SK-N-SH treated with all-trans-retinoic acid at 6 μM for 48 hours (cell line): ENCODE measurements around the gene ARHGEF1.

Experiments
- ATAC-seq: fragments of 200-7000 bp; cut with Tn5 transposase; 3 replicates; pipeline ENCODE4 v1.9.1; 2020; ENCODE audit warnings: mild to moderate bottlenecking, moderate library complexity
- BACH2 ChIP-seq: fragments of 250-450 bp; sonication (Bioruptor Pico); IDR thresholded peaks from 2 replicates; pipeline ENCODE4 v1.9.0; 2021; ENCODE audit warnings: mild to moderate bottlenecking, borderline replicate concordance
- CSDC2 ChIP-seq: fragments of 250-450 bp; sonication (Bioruptor Pico); IDR thresholded peaks from 2 replicates; pipeline ENCODE4 v1.5.0; 2020; ENCODE audit warnings: mild to moderate bottlenecking, moderate library complexity
- ESRRG ChIP-seq: fragments of 250-450 bp; sonication (Bioruptor Pico); IDR thresholded peaks from 2 replicates; pipeline ENCODE4 v1.6.1; 2021; ENCODE audit warnings: mild to moderate bottlenecking
- GLIS3 ChIP-seq: fragments of 250-450 bp; sonication (Bioruptor Pico); IDR thresholded peaks from 2 replicates; pipeline ENCODE4 v1.5.0; 2020; ENCODE audit warnings: mild to moderate bottlenecking, moderate library complexity
- ISL1 ChIP-seq: fragments of 250-450 bp; sonication (Bioruptor Pico); IDR thresholded peaks from 2 replicates; pipeline ENCODE4 v2.1.2; 2022; ENCODE audit warnings: mild to moderate bottlenecking, moderate library complexity
- OSR1 ChIP-seq: fragments of 250-450 bp; sonication (Bioruptor Pico); IDR thresholded peaks from 2 replicates; pipeline ENCODE4 v1.8.0; 2022; ENCODE audit warnings: moderate library complexity, mild to moderate bottlenecking, inconsistent platforms
- PPARA ChIP-seq: fragments of 250-450 bp; sonication (Bioruptor Pico); IDR thresholded peaks from 2 replicates; pipeline ENCODE4 v1.5.0; 2020; ENCODE audit warnings: mild to moderate bottlenecking, borderline replicate concordance
- RARB ChIP-seq: fragments of 250-450 bp; sonication (Bioruptor Pico); IDR thresholded peaks from 2 replicates; pipeline ENCODE4 v1.8.0; 2021; ENCODE audit warnings: mild to moderate bottlenecking, moderate library complexity
- SNAI2 ChIP-seq: fragments of 250-450 bp; sonication (Bioruptor Pico); IDR thresholded peaks from 2 replicates; pipeline ENCODE4 v1.5.0; 2020; ENCODE audit warnings: mild to moderate bottlenecking, moderate library complexity
- TCF4 ChIP-seq: fragments of 250-450 bp; sonication (Bioruptor Pico); IDR thresholded peaks from 2 replicates; pipeline ENCODE4 v1.8.0; 2021; ENCODE audit warnings: mild to moderate bottlenecking, moderate library complexity, borderline replicate concordance
- TOX ChIP-seq: fragments of 250-450 bp; sonication (Bioruptor Pico); IDR thresholded peaks from 2 replicates; pipeline ENCODE4 v1.8.0; 2021; ENCODE audit warnings: mild to moderate bottlenecking, moderate library complexity, borderline replicate concordance
- ZC3H10 ChIP-seq: fragments of 250-450 bp; sonication (Bioruptor Pico); IDR thresholded peaks from 2 replicates; pipeline ENCODE4 v1.5.1; 2021; ENCODE audit warnings: mild to moderate bottlenecking, moderate library complexity
- ZFP3 ChIP-seq: fragments of 250-450 bp; sonication (Bioruptor Pico); IDR thresholded peaks from 2 replicates; pipeline ENCODE4 v1.5.0; 2020; ENCODE audit warnings: mild to moderate bottlenecking, moderate library complexity
- ZFP30 ChIP-seq: fragments of 450-650 bp; formaldehyde crosslinking; IDR thresholded peaks from 2 replicates; pipeline ENCODE4 v1.5.0; 2022; ENCODE audit warnings: mild to moderate bottlenecking, moderate library complexity
- ZNF565 ChIP-seq: fragments of 450-650 bp; formaldehyde crosslinking; conservative IDR thresholded peaks from 2 replicates; pipeline ENCODE4 v1.5.0; 2020; ENCODE audit warnings: low read depth, mild to moderate bottlenecking, moderate library complexity
- ZNF70 ChIP-seq: fragments of 450-650 bp; formaldehyde crosslinking; IDR thresholded peaks from 2 replicates; pipeline ENCODE4 v1.5.0; 2020; ENCODE audit warnings: mild to moderate bottlenecking, moderate library complexity
- ZNF8 ChIP-seq: fragments of 450-650 bp; formaldehyde crosslinking; IDR thresholded peaks from 2 replicates; pipeline ENCODE4 v1.5.0; 2020; ENCODE audit warnings: mild to moderate bottlenecking, moderate library complexity
- TF ChIP-seq, protein P1 (sequence below): fragments of 250-450 bp; sonication (Bioruptor Pico); IDR thresholded peaks from 2 replicates; pipeline ENCODE4 v1.8.0; 2021; ENCODE audit warnings: low read depth, mild to moderate bottlenecking, moderate library complexity, borderline replicate concordance
- TF ChIP-seq, protein P2 (sequence below): fragments of 250-450 bp; sonication (Bioruptor Pico); IDR thresholded peaks from 2 replicates; pipeline ENCODE4 v1.8.0; 2020; ENCODE audit warnings: mild to moderate bottlenecking, moderate library complexity, borderline replicate concordance
- TF ChIP-seq, protein P3 (sequence below): fragments of 250-450 bp; sonication (Bioruptor Pico); IDR thresholded peaks from 2 replicates; pipeline ENCODE4 v1.5.0; 2020; ENCODE audit warnings: mild to moderate bottlenecking, moderate library complexity
- TF ChIP-seq, protein P4 (sequence below): fragments of 250-450 bp; sonication (Bioruptor Pico); IDR thresholded peaks from 2 replicates; pipeline ENCODE4 v1.5.1; 2021; ENCODE audit warnings: mild to moderate bottlenecking, moderate library complexity

The ARHGEF1 gene

DNA sequence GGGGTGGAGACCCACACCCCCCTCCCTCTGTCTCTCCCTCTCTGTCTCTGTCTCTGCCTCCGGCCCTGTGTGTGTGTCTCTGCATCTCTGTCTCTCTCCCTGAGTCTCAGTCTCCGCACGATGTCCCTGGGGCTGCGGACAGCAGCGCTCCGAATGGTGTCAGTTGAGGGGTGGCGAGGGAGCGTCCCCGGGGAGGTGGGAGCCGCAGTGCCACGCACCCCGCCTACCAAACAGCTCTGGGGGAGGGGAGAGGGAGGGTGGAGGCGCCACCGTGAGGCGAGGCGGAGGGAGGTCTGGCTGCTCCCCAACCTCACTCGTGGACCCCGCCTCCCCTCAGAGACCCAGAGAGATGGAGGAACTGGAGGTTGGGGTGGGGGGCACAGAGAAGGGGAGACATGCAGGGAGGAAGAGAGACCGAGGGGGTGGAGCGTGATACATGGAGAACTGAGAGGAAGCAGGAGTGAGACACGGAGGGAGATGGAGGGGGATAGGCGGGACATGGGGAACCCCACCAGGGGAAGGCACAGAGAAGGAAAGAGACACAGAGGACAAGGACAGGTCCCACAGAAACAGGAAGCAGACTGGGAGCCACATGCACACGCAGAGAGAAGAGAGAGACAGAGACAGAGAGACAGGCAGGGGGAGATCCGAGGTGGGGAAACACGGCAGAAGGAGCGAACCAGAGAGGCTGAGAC lies 38.0 kb downstream of the ARHGEF1 start:
- TF ChIP-seq ISL1 (no peak), ZFP3 (no peak), BACH2 (CRISPR knock-in tag) (no peak), ZNF8 (CRISPR knock-in tag) (no peak), GLIS3 (CRISPR knock-in tag) (no peak), ZNF565 (CRISPR knock-in tag) (no peak), CSDC2 (CRISPR knock-in tag) (no peak), ESRRG (no peak), OSR1 (CRISPR knock-in tag) (no peak), ZNF70 (CRISPR knock-in tag) (no peak), TOX (CRISPR knock-in tag) (no peak)
- TF ChIP-seq, protein P1, sequence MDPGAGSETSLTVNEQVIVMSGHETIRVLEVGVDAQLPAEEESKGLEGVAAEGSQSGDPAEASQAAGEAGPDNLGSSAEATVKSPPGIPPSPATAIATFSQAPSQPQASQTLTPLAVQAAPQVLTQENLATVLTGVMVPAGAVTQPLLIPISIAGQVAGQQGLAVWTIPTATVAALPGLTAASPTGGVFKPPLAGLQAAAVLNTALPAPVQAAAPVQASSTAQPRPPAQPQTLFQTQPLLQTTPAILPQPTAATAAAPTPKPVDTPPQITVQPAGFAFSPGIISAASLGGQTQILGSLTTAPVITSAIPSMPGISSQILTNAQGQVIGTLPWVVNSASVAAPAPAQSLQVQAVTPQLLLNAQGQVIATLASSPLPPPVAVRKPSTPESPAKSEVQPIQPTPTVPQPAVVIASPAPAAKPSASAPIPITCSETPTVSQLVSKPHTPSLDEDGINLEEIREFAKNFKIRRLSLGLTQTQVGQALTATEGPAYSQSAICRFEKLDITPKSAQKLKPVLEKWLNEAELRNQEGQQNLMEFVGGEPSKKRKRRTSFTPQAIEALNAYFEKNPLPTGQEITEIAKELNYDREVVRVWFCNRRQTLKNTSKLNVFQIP (CRISPR knock-in tag): no peak
- TF ChIP-seq, protein P2, sequence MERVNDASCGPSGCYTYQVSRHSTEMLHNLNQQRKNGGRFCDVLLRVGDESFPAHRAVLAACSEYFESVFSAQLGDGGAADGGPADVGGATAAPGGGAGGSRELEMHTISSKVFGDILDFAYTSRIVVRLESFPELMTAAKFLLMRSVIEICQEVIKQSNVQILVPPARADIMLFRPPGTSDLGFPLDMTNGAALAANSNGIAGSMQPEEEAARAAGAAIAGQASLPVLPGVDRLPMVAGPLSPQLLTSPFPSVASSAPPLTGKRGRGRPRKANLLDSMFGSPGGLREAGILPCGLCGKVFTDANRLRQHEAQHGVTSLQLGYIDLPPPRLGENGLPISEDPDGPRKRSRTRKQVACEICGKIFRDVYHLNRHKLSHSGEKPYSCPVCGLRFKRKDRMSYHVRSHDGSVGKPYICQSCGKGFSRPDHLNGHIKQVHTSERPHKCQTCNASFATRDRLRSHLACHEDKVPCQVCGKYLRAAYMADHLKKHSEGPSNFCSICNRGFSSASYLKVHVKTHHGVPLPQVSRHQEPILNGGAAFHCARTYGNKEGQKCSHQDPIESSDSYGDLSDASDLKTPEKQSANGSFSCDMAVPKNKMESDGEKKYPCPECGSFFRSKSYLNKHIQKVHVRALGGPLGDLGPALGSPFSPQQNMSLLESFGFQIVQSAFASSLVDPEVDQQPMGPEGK: no peak
- TF ChIP-seq, protein P3, sequence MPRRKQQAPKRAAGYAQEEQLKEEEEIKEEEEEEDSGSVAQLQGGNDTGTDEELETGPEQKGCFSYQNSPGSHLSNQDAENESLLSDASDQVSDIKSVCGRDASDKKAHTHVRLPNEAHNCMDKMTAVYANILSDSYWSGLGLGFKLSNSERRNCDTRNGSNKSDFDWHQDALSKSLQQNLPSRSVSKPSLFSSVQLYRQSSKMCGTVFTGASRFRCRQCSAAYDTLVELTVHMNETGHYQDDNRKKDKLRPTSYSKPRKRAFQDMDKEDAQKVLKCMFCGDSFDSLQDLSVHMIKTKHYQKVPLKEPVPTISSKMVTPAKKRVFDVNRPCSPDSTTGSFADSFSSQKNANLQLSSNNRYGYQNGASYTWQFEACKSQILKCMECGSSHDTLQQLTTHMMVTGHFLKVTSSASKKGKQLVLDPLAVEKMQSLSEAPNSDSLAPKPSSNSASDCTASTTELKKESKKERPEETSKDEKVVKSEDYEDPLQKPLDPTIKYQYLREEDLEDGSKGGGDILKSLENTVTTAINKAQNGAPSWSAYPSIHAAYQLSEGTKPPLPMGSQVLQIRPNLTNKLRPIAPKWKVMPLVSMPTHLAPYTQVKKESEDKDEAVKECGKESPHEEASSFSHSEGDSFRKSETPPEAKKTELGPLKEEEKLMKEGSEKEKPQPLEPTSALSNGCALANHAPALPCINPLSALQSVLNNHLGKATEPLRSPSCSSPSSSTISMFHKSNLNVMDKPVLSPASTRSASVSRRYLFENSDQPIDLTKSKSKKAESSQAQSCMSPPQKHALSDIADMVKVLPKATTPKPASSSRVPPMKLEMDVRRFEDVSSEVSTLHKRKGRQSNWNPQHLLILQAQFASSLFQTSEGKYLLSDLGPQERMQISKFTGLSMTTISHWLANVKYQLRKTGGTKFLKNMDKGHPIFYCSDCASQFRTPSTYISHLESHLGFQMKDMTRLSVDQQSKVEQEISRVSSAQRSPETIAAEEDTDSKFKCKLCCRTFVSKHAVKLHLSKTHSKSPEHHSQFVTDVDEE (CRISPR knock-in tag): no peak
- no peak for ATAC-seq

DNA sequence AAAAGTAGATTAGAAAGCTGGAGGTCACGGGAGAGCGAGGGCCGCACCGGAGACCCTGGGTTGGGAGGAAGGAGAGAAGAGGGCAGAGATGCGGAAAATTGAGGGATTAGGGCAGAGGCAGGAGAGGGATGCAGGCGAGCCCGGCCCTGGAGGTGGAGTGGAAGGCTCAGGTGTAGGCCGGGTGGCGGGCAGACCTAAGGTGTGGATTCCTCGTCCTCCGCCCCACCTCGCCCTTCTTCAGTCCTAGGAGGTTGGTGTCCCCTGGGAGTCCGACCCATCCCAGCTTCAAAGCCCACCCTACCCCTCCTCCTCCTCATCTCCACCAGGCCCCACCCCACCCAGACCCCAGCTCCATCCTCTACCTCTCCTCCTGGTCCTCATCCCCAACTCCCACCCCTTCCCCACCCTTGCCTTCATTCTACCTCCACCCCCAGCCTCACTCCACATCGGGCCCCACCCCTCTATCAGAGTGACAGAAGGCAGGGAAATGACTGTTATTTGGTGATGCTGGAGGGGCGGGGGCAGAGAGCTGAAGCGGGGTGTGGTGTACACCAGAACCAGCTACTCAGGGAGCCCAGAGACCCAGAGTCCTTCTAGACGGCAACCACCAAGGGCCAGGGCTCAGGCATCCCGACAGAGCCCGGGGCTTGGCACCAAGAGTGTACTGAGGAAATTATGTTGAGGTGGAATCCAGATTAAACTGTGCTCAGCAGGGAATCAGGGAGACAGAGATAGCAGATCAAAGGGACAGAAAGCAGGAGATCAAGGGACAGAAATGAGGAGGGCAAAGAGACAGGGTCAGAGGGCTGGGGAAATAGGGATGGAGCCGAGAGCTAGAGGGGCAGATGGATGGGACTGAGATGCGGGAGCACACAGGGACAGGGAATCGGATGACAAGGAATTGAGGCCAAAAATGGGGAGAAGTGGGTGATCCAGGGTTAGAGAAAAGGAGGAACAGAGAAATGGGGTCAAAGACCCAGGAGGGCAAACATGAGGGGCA lies 38.9 kb downstream of the ARHGEF1 start:
- TF ChIP-seq, protein P4, sequence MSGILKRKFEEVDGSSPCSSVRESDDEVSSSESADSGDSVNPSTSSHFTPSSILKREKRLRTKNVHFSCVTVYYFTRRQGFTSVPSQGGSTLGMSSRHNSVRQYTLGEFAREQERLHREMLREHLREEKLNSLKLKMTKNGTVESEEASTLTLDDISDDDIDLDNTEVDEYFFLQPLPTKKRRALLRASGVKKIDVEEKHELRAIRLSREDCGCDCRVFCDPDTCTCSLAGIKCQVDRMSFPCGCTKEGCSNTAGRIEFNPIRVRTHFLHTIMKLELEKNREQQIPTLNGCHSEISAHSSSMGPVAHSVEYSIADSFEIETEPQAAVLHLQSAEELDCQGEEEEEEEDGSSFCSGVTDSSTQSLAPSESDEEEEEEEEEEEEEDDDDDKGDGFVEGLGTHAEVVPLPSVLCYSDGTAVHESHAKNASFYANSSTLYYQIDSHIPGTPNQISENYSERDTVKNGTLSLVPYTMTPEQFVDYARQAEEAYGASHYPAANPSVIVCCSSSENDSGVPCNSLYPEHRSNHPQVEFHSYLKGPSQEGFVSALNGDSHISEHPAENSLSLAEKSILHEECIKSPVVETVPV (CRISPR knock-in tag): no peak
- TF ChIP-seq ZFP3 (no peak), RARB (CRISPR knock-in tag) (no peak), TOX (CRISPR knock-in tag) (no peak), ZC3H10 (CRISPR knock-in tag) (no peak), ZNF70 (CRISPR knock-in tag) (no peak), ZNF8 (CRISPR knock-in tag) (no peak), GLIS3 (CRISPR knock-in tag) (no peak), ESRRG (no peak), PPARA (CRISPR knock-in tag) (no peak), ZNF565 (CRISPR knock-in tag) (no peak)
- TF ChIP-seq, protein P2: no peak
- no peak for ATAC-seq

DNA sequence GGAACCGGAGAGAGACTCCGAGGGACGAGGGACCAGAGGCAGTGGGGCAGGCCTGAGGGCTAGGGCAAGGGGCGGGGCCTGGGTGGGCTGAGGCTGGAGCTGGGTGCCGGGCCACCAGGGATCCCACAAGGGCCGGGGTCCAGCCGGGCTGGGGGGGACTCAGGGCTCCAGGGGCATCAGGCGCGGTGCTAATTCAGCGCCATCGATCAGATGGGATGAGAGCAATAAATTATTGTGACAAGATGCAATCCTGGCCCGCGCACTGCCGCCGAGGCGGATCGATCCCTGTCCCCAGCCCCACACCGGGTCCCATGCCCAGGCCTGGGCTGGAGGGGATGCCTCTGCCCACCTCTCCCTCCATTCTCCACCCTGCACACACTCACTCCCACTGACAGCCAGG lies 39.6 kb downstream of the ARHGEF1 start:
- no peak for TF ChIP-seq ZFP30
- TF ChIP-seq PPARA (CRISPR knock-in tag): no peak
- TF ChIP-seq RARB (CRISPR knock-in tag): no peak
- TF ChIP-seq ZNF70 (CRISPR knock-in tag): no peak
- TF ChIP-seq SNAI2: no peak
- TF ChIP-seq, protein P4 (CRISPR knock-in tag): no peak
- no peak for TF ChIP-seq ZC3H10 (CRISPR knock-in tag)
- TF ChIP-seq TCF4 (CRISPR knock-in tag): no peak
- no peak for TF ChIP-seq ESRRG
- TF ChIP-seq TOX (CRISPR knock-in tag): no peak
- TF ChIP-seq ZNF8 (CRISPR knock-in tag): no peak
- no peak for TF ChIP-seq OSR1 (CRISPR knock-in tag)
- no peak for ATAC-seq
